ENCODE data around the gene RNF113B. TPM values are rescaled to one million over a fixed set of nuclear protein-coding genes. Genes with fewer than 3 reads are reported as not detected.

The RNF113B gene
- total and polyA plus RNA-seq, 2 donors (not counting 1 experiment from before 2014, with no cell fraction given) = not detected

GRCh38 chr13:98190889-98191444, 13.9 kb upstream of the RNF113B start:
- no peaks in the 10 kb centered on the region for H3K9me3 ChIP-seq (ENCODE audit: control extremely low read depth in 1 of 3, control insufficient read depth in 2 of 3, insufficient read depth in 1 of 3, low read length in 2 of 3)
- H3K27ac ChIP-seq (ENCODE audit: low read length in 2 of 2) = no peak overlapping the region
- no peak overlapping the region for H2AFZ ChIP-seq (ENCODE audit: insufficient read depth, low read depth, low read length, poor library complexity, severe bottlenecking)
- Mint-ChIP-seq H3K27me3 (peaks cover 3% of the 10 kb centered on the region), H3K4me1 (no peaks in the 10 kb centered on the region), H3K27ac (no peak overlapping the region), H3K9me3 (ENCODE audit: insufficient read depth) (no peaks in the 10 kb centered on the region), H3K4me3 (no peak overlapping the region)
- WGBS (ENCODE audit: insufficient coverage) = 93% methylated on average over 8 of the region's 11 CpGs
- H3K9ac ChIP-seq (ENCODE audit: low read length) = no peak overlapping the region
- intact Hi-C loops (cut with micrococcal nuclease) = no loop called here
- H3K79me2 ChIP-seq (ENCODE audit: control insufficient read depth, insufficient read depth, low read length) = no peaks in the 10 kb centered on the region
- no peak overlapping the region for H3K4me2 ChIP-seq (replicated peaks; ENCODE audit: low read depth, low read length, poor library complexity, severe bottlenecking)
- no peaks in the 10 kb centered on the region for H3K27me3 ChIP-seq (replicated peaks in 1 of 4; ENCODE audit: control extremely low read depth in 1 of 4, control insufficient read depth in 3 of 4, insufficient read depth in 4 of 4, low read length in 3 of 4)
- H4K20me1 ChIP-seq (ENCODE audit: control insufficient read depth, insufficient read depth, low read length, poor library complexity, severe bottlenecking) = no peaks in the 10 kb centered on the region
- POLR2A ChIA-PET = no interaction called here
- CTCF ChIA-PET = interaction anchor here (0.6 kb wide), 1 partner anchor 425 kb away, joined by 3 read pairs; no protein-coding TSS in a partner anchor
- H3K4me1 ChIP-seq (ENCODE audit: control insufficient read depth in 2 of 2, insufficient read depth in 2 of 2, low read length in 2 of 2) = no peaks in the 10 kb centered on the region
- ATAC-seq (ENCODE audit: low read depth) = no peak
- H3K4me3 ChIP-seq (ENCODE audit: control extremely low read depth in 1 of 5, extremely low read depth in 1 of 5, insufficient read depth in 1 of 5, low read depth in 2 of 5, low read length in 4 of 5) = no peak overlapping the region
- TF ChIP-seq EZH2 (IDR thresholded peaks at IDR 0.05; ENCODE audit: borderline replicate concordance, insufficient read depth, low read depth, low read length, poor library complexity, severe bottlenecking) = no peak
- no peak for TF ChIP-seq CTCF (IDR thresholded peaks at IDR 0.05)
- H3K36me3 ChIP-seq (replicated peaks in 1 of 2; ENCODE audit: control extremely low read depth in 1 of 2, control insufficient read depth in 1 of 2, extremely low read depth in 1 of 2, insufficient read depth in 2 of 2, low read length in 1 of 2) = no peaks in the 10 kb centered on the region
- no peak for DNase-seq

GRCh38 chr13:98189841-98190505, 12.9 kb upstream of the RNF113B start:
- CTCF ChIA-PET = no interaction called here
- Mint-ChIP-seq H3K4me3 (no peak overlapping the region), H3K27me3 (peaks cover 3% of the 10 kb centered on the region), H3K4me1 (no peaks in the 10 kb centered on the region), H3K9me3 (ENCODE audit: insufficient read depth) (no peaks in the 10 kb centered on the region), H3K27ac (no peak overlapping the region)
- Histone ChIP-seq H3K27ac (ENCODE audit: low read length in 2 of 2) (no peak overlapping the region), H3K36me3 (replicated peaks in 1 of 2; ENCODE audit: control extremely low read depth in 1 of 2, control insufficient read depth in 1 of 2, extremely low read depth in 1 of 2, insufficient read depth in 2 of 2, low read length in 1 of 2) (no peaks in the 10 kb centered on the region), H2AFZ (ENCODE audit: insufficient read depth, low read depth, low read length, poor library complexity, severe bottlenecking) (no peak overlapping the region), H3K4me2 (replicated peaks; ENCODE audit: low read depth, low read length, poor library complexity, severe bottlenecking) (no peak overlapping the region), H3K9me3 (ENCODE audit: control extremely low read depth in 1 of 3, control insufficient read depth in 2 of 3, insufficient read depth in 1 of 3, low read length in 2 of 3) (no peaks in the 10 kb centered on the region), H3K79me2 (ENCODE audit: control insufficient read depth, insufficient read depth, low read length) (no peaks in the 10 kb centered on the region), H3K4me1 (ENCODE audit: control insufficient read depth in 2 of 2, insufficient read depth in 2 of 2, low read length in 2 of 2) (no peaks in the 10 kb centered on the region), H4K20me1 (ENCODE audit: control insufficient read depth, insufficient read depth, low read length, poor library complexity, severe bottlenecking) (no peaks in the 10 kb centered on the region), H3K27me3 (replicated peaks in 1 of 4; ENCODE audit: control extremely low read depth in 1 of 4, control insufficient read depth in 3 of 4, insufficient read depth in 4 of 4, low read length in 3 of 4) (no peaks in the 10 kb centered on the region), H3K9ac (ENCODE audit: low read length) (no peak overlapping the region), H3K4me3 (ENCODE audit: control extremely low read depth in 1 of 5, extremely low read depth in 1 of 5, insufficient read depth in 1 of 5, low read depth in 2 of 5, low read length in 4 of 5) (no peak overlapping the region)
- no peak for DNase-seq
- POLR2A ChIA-PET = no interaction called here
- intact Hi-C loops (cut with micrococcal nuclease) = no loop called here
- no peak for ATAC-seq (ENCODE audit: low read depth)
- no peak for TF ChIP-seq CTCF (IDR thresholded peaks at IDR 0.05)
- WGBS (ENCODE audit: insufficient coverage) = 80% methylated on average over 1 of the region's 4 CpGs

Data from B cell (primary cell).